GM19025 (cell line): ENCODE measurements around the gene RAD23A.

Experiments used
- ATAC-seq: cut with Tn5 transposase; IDR thresholded peaks from one replicate; pipeline ENCODE4 v1.9.1; 2021; ENCODE audit warnings: mild to moderate bottlenecking, low read depth, moderate library complexity; ENCODE audit not compliant: unreplicated experiment

RAD23A gene

GRCh38 chr19:12983091-12983490, 37.4 kb downstream of the RAD23A start:
- no peak for ATAC-seq

DNA sequence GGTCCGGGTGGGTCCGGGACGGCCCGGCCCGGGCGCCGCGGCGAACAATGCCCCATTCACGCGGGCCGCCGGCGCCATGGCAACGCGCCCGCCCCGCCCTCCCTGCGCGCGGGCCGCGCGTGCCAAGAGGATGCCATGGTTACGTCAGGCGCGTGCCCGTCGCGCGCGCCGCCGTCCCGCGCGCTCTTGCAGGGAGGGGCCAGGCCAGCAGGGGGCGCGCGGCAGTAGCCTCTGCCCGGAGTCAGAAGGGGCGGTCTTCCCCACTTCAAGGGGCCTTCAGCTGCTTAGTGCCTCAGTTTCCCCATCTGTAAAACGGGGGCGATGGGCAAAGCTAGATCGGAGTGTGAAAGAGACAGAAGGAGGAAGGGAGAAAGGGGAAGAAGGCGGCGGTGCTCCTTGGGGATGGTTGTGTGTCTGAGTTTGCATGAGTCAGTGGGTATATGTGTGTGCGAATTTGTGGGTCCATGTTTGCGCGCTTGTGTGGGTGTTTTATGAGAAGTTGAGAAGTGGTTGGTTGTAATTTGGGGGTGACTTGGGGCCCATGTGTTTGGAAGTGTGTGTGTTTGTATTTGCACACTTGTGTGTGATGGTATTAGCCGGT, 38.0 kb downstream of the RAD23A start:
- no peak for ATAC-seq

DNA sequence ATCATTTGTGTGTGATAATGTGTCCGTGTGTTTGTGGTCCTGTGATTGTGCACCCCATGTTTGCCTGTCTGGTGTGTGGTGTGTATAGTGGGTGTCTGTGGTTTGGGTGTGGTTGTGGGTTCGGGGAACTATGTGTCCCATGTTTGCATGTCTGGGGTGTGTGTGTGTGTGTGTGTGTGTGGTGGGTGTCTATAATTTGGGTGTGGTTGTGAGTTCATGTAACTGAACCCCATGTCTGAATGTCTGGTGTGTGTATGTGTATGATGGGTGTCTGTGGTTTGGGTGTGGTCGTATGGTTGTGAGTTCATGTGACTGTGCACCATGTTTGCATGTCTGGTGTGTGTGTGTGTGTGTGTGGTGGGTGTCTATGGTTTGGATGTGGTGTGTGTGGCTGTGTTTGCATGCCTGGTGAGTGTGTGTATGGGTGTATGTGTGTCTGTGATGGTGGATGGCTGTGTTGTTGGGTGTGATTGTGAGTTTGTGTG, 38.5 kb downstream of the RAD23A start:
- no peak for ATAC-seq

GRCh38 chr19:12984683-12985048, 39.0 kb downstream of the RAD23A start:
- no peak for ATAC-seq

- no peak for ATAC-seq
Measured at GRCh38 chr19:12985049-12985776, 39.6 kb downstream of the RAD23A start.

DNA sequence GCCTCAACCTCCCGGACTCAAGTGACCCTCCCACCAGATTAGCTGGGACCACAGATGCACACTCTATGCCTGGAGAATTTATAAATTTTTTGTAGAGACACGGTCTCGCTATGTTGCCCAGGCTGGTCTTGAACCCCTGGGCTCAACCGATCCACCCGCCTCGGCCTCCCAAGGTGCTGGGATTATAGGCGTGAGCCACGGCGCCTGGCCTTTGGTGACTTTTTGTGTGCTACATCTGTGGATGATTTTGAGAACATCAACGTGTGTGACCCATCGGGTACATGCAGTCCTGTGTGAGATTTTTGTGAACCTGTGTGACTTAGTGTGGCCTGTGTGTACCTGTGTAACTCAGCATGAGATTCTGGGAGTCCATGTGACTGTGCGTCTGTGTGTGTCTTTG, 41.1 kb downstream of the RAD23A start:
- ATAC-seq, result no peak

- ATAC-seq, result no peak
Measured at GRCh38 chr19:12987190-12987589, 41.5 kb downstream of the RAD23A start.

- ATAC-seq, result no peak
Measured at GRCh38 chr19:12987781-12988180, 42.1 kb downstream of the RAD23A start.

GRCh38 chr19:12990431-12990830, 44.8 kb downstream of the RAD23A start:
- no peak for ATAC-seq

DNA sequence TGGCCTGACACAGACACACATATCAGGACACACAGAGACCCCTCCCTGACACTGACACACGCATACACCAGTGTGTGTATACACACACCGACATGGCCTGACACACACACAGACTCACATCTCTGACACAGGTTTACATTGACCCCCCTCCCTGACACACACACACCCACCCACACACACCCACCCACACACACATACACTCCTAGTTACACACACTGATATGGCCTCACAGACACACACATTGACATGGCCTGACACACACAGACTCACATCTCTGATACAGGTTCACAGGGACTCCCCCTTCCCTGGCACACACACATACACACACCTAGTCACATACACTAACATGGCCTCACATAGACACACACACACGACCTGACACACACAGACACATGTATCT, 45.2 kb downstream of the RAD23A start:
- ATAC-seq, result no peak

DNA sequence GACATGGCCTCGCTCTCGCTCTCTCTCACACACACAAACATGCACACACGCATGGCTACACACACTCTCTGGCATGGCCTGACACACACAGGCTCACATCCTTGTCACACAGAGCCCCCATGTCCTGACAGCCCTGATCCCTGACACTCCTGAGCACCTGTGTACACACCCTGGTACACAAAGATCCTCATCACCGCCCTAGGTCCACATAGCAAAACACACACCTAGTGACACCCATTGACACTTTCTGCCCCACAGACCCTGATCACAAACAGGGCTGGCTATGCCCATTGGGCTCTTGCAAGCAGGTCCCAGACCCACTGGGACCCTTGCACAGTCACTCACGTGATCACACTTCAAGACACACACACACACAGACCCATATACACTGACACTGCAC, 45.6 kb downstream of the RAD23A start:
- no peak for ATAC-seq

GRCh38 chr19:12992729-12993128, 47.1 kb downstream of the RAD23A start:
- no peak for ATAC-seq

- no peak for ATAC-seq
Measured at GRCh38 chr19:12993562-12993961, 47.9 kb downstream of the RAD23A start.

DNA sequence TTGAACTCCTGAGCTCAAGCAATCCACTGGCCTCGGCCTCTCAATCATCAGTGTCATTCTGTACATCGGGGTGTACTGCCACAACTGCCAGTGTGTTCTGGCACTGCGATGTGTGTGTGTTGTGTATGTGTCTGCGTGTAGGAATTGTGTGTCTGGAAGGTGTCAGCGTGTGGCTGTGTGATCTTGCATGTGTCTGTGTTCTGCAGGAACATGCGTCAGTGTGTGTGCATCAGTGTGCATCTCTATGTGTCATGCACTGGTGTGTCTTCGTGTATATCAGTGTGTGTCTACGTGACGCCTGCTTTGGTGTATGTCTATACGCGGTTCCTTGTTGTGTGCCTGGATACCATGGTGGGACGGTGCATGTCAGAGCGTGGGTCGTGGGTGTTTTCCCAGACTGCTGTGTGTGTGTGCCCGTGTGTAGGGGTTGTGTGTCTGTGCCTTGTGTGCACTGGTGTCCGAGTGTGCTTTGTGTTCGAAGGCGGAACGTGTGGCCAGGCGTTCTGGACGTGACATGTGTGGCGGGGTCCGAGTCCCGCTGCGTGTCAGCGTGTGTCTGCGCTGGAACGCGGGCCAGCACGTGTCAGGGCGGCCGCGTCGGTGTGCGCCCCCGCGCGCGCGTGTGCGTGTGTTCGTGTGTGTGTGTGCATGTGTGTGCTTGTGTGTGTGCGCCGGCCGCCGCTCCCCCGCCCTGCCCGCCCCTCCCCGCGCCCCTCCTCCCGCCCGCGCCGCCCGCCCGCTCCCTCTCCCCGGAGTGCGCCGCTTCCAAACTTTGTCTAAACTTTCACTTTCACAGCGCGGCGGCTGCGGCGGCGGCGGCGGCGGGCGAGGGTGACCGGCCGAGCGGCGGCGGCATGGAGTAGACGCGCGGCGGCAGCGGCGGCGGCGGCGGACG, 49.3 kb downstream of the RAD23A start, which contains the start of gene NFIX:
Gene NFIX, plus strand, starts transcription at position 775 of the 895 bp plus-strand sequence. CDS start 363 bp downstream, outside the sequence.
- ATAC-seq, result no peak

DNA sequence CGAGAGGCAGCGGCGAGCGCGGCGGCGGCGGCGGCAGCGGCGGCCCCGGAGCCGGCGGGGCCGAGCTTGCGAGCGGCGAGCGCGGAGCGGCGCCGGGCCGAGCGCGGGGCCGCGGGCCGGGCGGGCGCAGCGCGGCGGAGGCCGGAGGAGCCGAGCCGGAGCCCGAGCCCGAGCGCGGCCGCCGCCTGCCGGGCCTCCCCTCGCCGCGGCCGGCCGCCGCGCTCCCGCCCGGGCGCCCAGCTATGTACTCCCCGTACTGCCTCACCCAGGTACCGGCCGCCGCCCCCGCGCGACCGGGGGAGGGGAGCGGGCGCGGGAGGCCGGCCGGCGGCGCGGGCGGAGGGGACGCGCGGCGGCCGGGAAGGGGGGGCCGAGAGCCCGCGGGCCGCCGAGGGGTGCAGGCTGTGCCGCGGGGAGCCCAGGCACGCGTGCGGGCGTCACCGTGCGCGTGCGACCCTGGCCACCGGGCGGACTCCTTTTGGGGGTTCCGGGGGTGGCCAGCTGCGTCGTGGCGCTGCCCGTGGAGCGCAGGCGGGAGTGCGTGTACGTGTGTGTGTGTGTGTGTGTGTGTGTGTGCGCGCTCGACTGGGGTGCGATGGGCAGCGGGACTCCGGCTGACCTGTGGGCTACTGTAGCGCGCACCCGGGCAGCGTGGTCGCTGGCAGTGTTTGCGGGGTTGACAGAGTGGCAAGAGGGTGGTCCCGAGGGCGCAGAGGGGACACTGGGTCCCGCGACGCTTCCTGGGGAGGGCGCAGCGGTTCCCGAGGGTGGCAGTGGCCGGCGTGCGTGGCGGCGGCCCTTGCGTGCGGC, 50.1 kb downstream of the RAD23A start:
- no peak for ATAC-seq

DNA sequence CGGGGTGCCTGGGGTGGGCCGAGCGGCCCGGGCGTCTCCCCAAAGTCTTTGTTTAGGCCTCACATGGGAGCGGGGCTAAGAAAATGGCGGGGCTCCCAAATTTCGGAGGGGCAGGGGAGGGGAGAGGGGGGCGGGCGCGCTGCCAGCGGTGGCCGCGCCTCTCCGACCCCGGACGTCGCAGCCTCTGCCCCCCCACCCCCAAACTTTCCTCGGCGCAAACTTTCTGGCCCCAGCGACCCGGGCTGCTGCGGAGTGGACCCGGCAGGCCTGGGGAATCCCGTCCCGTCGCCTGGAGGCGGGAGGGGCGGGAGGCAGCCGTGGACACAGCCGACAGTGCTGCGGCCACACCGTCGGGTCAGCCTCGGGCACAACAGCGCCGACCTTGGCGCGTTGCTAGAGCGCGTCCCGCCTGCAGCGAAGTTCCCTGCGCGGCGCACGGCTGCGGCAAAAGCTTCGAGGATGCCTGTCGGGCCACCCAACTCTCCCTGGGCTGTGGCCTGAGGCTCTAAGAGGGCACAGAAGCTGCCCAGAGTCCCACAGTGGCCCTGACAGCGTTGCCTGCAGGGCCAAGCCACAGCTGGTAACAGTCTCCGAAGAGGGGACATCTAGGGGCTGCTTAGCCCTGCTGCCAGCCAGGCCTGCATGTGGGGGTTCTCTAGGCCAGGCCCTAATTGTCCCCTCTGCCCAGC, 50.9 kb downstream of the RAD23A start:
- no peak for ATAC-seq

DNA sequence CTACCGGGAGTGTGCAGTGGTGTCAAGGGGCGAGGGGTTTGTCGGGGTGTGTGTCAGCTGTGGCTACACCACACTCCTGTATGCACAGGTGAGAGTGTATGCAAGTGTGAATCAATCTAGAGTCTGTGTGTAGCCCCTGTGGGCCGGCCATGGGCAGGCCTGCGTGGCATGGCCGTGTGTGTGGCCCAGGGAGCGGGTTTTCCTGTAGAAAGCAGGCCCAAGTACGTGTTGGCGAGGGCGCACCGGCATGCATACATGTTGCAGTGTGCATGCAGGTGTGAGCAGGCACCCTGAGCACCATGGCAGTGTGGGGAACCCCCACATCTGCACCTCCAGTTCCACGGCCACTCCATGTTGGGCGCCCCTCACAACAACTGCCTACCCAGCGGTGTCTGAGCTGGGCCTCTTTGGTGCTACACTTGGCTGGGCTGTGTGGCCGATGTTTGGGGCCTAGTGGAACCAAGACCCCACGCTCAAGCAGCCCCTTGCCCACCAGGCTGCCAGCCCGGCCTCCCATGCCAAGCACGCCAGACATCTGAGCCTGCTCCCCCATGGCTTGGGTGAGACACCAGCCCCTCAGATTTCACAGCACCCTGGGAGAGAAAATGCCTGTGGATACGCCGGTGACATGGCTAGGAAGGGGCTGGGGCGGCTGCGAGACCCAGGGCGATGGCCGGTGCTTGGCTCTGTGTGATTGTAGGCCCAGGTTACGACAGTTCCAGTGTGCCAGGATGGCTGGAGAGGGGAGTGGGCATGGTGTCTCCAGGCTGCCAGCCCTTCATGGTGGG, 51.7 kb downstream of the RAD23A start:
- no peak for ATAC-seq

- no peak for ATAC-seq
Measured at GRCh38 chr19:12997967-12998940, 52.6 kb downstream of the RAD23A start.
